ENCODE measurements around the gene FRY.
A peak's percentile ranks its signal among the peaks of the same experiment; 100 is the strongest.

The FRY gene

GRCh38 chr13:32282096-32282711 lies 250.6 kb downstream of the FRY start:
- no peak overlapping the region for H3K4me3 ChIP-seq (ENCODE audit: low read length)
- TF ChIP-seq, protein P1, sequence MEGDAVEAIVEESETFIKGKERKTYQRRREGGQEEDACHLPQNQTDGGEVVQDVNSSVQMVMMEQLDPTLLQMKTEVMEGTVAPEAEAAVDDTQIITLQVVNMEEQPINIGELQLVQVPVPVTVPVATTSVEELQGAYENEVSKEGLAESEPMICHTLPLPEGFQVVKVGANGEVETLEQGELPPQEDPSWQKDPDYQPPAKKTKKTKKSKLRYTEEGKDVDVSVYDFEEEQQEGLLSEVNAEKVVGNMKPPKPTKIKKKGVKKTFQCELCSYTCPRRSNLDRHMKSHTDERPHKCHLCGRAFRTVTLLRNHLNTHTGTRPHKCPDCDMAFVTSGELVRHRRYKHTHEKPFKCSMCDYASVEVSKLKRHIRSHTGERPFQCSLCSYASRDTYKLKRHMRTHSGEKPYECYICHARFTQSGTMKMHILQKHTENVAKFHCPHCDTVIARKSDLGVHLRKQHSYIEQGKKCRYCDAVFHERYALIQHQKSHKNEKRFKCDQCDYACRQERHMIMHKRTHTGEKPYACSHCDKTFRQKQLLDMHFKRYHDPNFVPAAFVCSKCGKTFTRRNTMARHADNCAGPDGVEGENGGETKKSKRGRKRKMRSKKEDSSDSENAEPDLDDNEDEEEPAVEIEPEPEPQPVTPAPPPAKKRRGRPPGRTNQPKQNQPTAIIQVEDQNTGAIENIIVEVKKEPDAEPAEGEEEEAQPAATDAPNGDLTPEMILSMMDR (IDR thresholded peaks at IDR 0.05; ENCODE audit: insufficient read depth, low read depth, low read length, missing control alignments): no peak
- no peak for DNase-seq (ENCODE audit: low read depth)

DNA sequence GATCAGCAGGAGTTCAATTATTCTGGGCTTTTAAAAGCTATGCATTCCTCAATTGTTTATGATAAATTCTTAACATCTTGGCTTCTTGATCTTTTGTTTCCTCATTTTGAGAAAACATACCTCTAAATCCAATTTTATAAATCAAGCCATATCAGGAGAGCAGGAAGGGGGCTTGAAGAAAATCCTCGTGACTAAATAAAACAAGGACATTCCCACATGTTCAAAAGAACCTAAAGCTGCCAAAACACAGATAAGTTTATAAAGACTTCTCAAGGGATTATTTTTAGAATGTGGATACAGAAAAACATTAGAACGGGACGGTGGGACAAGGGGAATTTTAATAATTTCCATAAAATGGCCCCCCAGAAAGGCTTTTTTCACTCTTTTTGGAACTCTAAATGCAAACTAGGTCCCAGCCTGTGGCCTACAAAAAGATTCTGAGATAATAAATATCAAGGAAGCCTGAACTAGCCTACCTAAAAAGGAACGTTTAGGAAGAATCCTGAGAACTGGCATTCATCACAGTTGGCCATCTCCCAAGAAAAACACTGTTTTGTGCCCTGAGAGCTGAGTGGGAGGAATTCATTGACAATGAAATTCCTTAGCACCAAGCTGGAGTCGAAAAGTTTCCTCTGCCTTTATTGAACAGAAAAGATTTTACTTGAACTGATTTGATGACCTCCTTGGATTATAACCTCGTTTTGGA lies 253.5 kb downstream of the FRY start:
- peak; percentile 66 for DNase-seq (ENCODE audit: low read depth)
- TF ChIP-seq, protein P1 (IDR thresholded peaks at IDR 0.05; ENCODE audit: insufficient read depth, low read depth, low read length, missing control alignments): no peak

DNA sequence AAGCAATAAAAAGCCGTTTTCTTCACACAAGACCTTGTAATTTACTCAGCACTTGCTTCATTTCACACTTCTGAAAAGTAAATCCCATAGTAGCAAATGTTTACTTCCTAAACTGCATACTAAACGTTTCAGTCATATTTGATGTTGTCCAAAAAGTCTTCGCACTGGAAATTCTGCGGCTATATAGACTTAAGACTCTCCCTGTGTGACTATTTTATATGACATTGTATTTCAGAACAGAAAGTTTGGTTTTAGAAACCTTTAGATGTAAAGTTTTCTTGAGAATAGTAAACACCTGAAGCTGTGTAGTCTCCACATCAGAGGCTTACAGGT lies 254.0 kb downstream of the FRY start:
- no peak for DNase-seq (ENCODE audit: low read depth)
- no peak overlapping the region for H3K4me3 ChIP-seq (ENCODE audit: low read length)
- TF ChIP-seq, protein P1 (IDR thresholded peaks at IDR 0.05; ENCODE audit: insufficient read depth, low read depth, low read length, missing control alignments): no peak

More for the DNA sequence above, 253.5 kb downstream of the FRY start:
- H3K4me3 ChIP-seq (ENCODE audit: low read length): no peak overlapping the region

DNA sequence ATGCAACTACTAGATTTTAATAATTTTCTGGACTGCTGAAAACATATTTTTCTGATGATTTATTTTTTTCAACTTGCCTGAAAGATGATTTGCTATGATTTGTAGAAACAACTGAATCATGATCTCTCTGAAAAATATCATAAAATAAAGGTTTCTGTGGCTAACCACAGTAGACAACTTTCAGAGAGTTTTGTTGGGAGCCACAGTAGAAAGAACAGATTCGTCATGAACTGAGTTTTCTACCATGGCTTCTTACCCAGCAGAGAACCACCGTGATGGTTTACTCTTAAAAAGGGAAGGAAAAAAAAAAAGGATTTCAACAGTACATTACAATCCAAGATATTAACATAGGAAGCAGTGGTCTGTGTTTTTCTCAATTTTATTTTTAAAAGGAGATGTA lies 265.6 kb downstream of the FRY start:
- no peak for DNase-seq (ENCODE audit: low read depth)
- H3K4me3 ChIP-seq (ENCODE audit: low read length): no peak overlapping the region
- TF ChIP-seq, protein P1 (IDR thresholded peaks at IDR 0.05; ENCODE audit: insufficient read depth, low read depth, low read length, missing control alignments): no peak

GRCh38 chr13:32298695-32299094 lies 267.1 kb downstream of the FRY start:
- H3K4me3 ChIP-seq (ENCODE audit: low read length): no peak overlapping the region
- no peak for DNase-seq (ENCODE audit: low read depth)
- TF ChIP-seq, protein P1 (IDR thresholded peaks at IDR 0.05; ENCODE audit: insufficient read depth, low read depth, low read length, missing control alignments): no peak

DNA sequence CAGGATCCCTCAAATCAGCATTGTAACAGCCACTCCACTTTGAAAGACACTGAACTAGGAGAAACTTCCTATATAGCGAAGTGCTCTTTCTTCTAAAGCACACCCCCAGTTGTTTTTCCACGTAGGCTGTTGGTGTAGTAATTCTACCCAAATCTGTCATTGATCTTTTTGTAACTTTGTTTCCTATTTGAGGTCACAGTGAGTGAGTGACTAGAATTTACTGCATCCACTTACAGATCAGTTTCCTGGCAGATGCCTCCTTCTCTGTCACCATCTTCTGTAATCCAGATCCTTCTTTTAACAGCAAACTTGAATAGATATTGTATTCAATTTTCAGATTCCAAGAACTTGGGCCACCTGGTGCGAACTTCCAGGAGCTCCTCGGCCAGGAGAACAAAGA lies 268.3 kb downstream of the FRY start:
- no peak for DNase-seq (ENCODE audit: low read depth)
- TF ChIP-seq, protein P1 (IDR thresholded peaks at IDR 0.05; ENCODE audit: insufficient read depth, low read depth, low read length, missing control alignments): no peak

DNA sequence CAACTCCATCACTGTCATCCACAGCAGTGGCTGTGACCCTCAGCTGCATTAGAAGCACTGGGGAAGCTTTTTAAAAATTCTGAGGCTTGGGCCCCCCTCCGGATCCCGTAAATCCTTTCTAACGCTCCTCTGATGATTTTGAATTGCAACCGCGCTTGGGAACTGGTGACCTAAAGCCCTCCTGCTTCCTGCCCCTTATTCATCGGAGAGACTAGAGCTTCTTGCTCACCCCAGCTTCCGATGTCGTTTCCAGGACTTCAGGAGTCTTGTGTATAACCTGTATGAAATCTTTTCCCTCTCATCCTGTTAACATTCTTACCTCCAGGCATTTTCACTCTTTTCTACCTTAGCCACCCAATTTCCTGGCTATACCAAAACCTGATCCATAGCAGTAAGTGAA lies 268.8 kb downstream of the FRY start:
- no peak overlapping the region for H3K4me3 ChIP-seq (ENCODE audit: low read length)
- no peak for DNase-seq (ENCODE audit: low read depth)
- TF ChIP-seq, protein P1 (IDR thresholded peaks at IDR 0.05; ENCODE audit: insufficient read depth, low read depth, low read length, missing control alignments): no peak

More for the DNA sequence above, 268.3 kb downstream of the FRY start:
- H3K4me3 ChIP-seq (ENCODE audit: low read length): no peak overlapping the region

Data from epithelial cell of esophagus (primary cell).